DMS153 (cell line): ENCODE measurements around the gene MORN4.

Experiments used
- DNase-seq: peaks from one replicate; lab custom pipeline; 2025; lab: John Stamatoyannopoulos, UW

The MORN4 gene

GRCh38 chr10:97573021-97573420 is 60.3 kb downstream of the MORN4 start:
- no peak for DNase-seq

DNA sequence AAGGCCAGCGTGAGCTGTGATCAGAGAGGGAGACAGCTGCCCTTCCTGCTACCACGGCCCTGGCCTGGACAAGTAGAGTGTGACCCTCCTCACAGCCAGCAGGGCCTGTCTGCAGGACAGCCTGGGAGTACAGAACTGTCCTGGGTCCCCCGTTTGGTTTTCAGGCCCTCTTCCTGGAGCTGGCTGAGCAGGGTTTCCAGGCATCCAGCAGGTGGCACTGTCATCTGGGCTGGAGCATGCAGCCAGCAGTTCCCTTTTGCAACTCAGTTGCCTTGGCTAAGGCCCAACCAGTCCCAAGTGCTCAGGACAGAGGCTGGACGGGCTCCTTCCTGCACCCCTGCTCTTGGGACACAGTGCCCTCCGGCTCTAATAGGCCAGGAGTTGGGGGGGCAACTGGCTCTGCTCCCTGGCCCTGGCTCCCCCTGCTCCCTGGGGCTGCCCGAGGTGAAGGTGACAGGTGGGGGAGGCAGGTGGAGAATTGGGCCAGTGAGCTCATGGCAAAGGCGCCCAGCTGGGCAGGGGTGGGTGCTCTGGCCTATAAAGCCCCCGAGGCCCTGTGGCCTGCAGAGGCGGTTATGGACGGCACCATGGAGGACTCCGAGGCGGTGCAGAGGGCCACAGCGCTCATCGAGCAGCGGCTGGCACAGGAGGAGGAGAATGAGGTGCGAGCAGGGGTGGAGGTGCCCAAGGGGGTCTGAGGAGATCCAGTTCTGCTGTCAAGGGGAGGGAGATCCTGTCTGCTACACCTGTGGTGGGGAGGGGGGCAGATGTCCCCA is 60.9 kb downstream of the MORN4 start, which contains the start of gene ANKRD2:
ANKRD2 (plus strand) TSS at position 566 of the 776 bp plus-strand sequence; CDS start at position 576, 10 bp downstream.
- peak; percentile 4 for DNase-seq

DNA sequence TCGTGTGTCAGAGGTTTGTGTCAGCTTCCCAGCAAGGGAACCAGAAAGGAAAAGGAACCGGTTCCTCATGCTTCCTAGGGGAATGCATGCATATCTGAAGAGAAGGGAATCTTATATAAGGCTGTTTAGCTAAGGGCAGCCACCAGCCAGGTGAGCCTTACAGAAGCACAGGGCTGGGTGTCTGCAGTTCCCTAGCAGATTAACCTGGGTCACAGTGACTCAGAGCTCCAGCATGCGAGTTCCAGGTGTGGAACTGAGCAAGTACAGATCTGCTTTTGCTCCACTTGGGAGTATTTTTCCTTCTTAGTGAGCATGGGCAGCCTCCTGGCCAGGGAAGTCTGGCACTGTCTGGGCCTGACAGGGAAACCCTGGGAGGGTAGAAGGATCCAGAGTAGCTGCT is 61.7 kb downstream of the MORN4 start:
- no peak for DNase-seq

- no peak for DNase-seq
Measured at GRCh38 chr10:97570789-97571471, 62.4 kb downstream of the MORN4 start.

- DNase-seq: no peak
Measured at GRCh38 chr10:97570146-97570788, 63.0 kb downstream of the MORN4 start.

- no peak for DNase-seq
Measured at GRCh38 chr10:97567891-97568290, 65.4 kb downstream of the MORN4 start.

DNA sequence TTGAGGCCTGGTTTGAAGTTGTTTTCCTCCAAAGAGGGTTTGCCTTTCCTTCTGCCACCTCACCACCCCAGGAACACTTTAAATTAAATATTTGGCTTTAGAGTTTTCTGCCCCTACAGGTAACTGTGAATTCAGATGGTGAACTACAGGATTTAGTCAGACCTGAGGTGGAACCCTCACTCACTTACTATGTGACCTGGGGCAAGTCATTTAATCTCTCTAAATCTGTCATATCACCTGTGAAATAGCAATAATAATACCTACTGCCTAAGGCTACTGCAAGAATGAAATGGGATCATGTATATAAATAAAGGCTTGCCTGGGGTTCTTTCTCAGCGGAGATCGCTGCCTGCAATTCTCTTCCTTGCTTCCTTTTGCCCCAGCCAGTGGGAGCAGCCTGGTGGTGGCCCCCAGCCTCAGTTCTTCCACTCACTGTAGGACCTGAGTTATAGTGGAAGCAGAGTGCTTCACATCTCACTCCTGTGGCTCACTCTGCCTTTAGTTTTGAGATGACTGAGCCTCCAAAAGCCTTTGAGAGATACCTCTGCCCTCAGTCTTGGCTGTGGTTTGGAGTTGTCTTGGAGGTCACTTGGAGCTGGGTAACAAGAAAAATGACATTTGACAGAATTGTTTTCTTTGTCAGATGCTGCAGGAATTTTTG is 66.8 kb downstream of the MORN4 start:
- no peak for DNase-seq

GRCh38 chr10:97564776-97565175 is 68.5 kb downstream of the MORN4 start:
- no peak for DNase-seq
